GM19395 (cell line): ENCODE results near the gene ZNF552.

Source experiments
- ATAC-seq: cut with Tn5 transposase; IDR thresholded peaks from one replicate; pipeline ENCODE4 v1.9.1; 2021; ENCODE audit warnings: mild to moderate bottlenecking, moderate library complexity; ENCODE audit not compliant: unreplicated experiment

The ZNF552 gene

DNA sequence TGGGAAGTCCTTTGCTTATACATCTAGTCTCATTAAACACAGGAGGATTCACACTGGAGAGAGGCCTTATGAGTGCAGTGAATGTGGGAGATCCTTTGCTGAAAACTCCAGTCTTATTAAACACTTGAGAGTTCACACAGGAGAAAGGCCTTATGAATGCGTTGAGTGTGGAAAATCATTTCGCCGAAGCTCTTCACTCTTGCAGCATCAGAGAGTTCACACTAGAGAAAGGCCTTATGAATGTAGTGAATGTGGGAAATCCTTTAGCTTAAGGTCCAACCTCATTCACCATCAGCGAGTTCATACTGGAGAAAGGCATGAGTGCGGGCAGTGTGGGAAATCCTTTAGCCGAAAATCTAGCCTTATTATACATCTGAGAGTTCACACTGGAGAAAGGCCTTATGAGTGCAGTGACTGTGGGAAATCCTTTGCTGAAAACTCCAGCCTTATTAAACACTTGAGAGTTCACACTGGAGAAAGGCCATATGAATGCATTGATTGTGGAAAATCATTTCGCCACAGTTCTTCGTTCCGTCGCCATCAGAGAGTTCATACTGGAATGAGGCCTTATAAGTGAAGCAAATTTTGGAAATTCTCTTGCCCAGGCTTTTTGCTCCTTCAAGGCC, 35.4 kb downstream of the ZNF552 start:
- ATAC-seq: no peak

- ATAC-seq: no peak
These were observed 36.4 kb downstream of the ZNF552 start for GRCh38 chr19:57778336-57778735.

DNA sequence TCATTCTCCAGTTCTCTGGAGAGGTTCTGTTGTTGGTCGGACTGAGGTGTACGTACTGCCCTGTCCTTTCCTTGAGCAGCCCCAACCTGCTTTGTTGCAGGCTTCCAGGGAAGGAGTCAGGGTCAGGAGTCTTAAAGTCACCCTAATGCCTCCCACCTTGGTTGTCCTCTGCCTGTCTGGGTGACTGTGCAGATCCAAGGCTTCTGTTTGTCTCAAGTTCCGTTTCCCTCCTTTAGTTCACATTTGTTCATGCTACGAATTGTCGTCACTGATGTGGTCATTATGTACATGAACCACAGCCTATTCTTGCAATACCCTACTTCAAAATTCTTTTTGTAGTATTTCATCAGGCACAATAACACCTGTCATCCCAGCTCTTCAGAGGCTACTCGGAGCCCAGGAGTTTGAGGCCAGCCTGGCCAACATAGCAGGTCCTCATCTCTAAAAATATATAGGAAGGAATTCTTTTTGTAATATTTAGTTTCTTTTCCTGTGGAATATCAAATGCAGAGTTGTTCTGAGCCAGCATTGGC, 37.9 kb downstream of the ZNF552 start:
- ATAC-seq: no peak

DNA sequence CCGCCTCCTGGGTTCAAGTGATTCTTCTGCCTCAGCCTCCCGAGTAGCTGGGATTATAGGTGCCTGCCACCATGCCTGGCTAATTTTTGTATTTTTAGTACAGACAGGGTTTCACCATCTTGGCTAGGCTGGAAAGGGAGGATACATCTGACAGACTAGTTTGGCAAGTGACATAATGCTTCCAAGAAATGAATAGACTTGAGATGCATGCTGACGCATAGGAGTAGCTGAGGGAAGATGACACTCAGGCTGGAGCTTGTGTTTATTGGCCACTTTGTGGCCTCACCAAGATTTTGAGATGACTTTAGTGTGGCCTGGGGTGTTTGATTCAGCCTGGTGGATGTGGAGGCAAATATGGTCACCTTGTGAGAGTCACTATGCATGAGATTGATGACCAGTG, 41.2 kb downstream of the ZNF552 start:
- ATAC-seq: no peak

DNA sequence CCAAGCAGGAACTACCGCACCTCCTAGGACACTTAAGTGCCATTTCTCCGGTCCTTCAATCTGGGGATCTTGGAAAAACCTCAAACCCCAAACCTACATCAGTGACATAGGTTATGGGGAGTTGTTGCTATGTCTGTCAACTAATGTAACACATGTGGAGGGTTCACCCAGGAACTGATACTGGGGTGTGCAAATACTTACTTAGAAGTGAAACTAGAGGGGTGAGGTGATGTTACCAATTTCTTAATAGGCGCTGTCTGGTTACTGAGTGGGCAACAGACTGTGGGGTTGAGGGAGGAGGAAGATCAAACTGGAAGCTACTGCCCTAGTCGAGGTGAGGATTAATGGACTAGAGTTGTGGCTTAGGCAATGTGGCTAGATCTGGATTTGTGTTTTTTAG, 43.3 kb downstream of the ZNF552 start:
- ATAC-seq: no peak

DNA sequence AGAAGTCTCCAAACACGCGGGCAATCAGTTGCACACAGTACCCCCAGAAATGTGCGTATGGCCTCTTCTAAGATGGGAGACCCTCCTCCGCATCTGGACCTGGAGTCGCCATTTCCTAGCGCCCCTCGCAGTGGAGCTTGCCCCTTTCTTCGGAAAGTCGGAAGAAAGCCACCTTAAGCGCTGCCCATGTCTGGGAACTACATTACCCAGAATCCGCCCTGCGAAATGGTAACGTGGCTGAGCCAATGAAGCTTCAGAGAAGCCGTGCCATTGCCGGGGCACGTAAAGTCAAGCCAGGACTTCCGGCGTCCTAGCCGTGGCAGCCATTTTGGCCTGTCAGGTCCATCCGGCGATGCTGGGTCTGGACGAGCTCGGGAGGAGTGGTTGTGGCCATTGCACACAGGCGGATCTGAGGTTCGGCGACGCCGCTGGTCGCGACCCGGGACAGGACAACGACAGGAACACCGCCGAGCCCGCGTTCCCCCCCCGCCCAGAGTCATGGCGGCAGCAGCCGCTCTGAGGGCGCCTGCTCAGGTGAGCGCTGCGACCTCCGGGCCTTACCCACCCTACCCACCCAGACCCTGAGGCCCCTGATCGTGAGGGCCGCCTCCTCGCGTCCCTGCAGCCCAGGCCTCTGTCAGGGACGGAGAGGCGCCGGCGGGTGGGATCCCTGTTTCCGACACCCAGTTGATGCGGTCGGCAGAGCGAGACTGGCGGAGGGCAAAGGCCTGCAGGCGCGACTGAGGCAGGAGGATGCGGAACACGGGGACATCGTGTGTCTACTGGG, 45.2 kb downstream of the ZNF552 start, which contains the start of gene ZNF586:
Gene ZNF586, plus strand, starts transcription at position 332 of the 787 bp plus-strand sequence. Its CDS starts 167 bp downstream, at position 499.
- peak; percentile 99 for ATAC-seq

- no peak for ATAC-seq
These were observed 55.6 kb downstream of the ZNF552 start for GRCh38 chr19:57759096-57759495.

DNA sequence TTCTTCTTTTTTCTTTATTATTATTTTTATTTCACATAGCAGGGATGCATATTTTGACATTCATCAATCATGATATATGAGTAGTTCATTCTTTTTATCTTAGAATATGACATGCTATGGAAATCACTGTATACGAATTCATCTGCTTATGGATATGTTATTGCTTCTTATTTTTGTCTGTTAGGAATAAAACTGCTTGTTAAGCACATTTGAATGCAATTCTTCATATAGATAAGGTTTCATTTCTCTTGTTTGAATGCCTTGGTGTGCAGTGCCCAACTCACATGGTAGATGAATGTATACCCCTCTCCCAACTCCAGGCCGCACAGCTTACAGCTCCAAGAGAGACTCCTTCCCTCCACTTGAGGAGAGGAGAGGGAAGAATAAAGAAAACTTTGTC, 56.8 kb downstream of the ZNF552 start:
- no peak for ATAC-seq
